HepG2 (cell line): ENCODE measurements around the gene SCRT2. TPM values are rescaled to one million over a fixed set of nuclear protein-coding genes. Genes with fewer than 3 reads are reported as not detected.

ENCODE experiments used
- HCFC1 ChIP-seq: fragments of 150-350 bp; IDR thresholded peaks from 2 replicates; pipeline ENCODE4 v1.6.1; 2014; ENCODE audit warnings: low read depth, low read length
- HNRNPL ChIP-seq: fragments of 200-400 bp; formaldehyde crosslinking; IDR thresholded peaks from 2 replicates; pipeline ENCODE4 v1.6.1; 2017; ENCODE audit warnings: mild to moderate bottlenecking, low read depth, low read length
- PITX1 ChIP-seq: sonication (generic); formaldehyde crosslinking; IDR thresholded peaks from 2 replicates; pipeline ENCODE4 v1.5.1; 2020; ENCODE audit warnings: mild to moderate bottlenecking, missing genetic modification reagents
- SMAD1 ChIP-seq: sonication (generic); formaldehyde crosslinking; IDR thresholded peaks from 2 replicates; pipeline ENCODE4 v1.4.0; 2020; ENCODE audit warnings: missing genetic modification reagents, low read depth, mild to moderate bottlenecking, borderline replicate concordance
- ZNF333 ChIP-seq: sonication (generic); formaldehyde crosslinking; IDR thresholded peaks from 2 replicates; pipeline ENCODE4 v1.4.0; 2020; ENCODE audit warnings: mild to moderate bottlenecking, missing genetic modification reagents, borderline replicate concordance
- ZNF83 ChIP-seq: sonication (generic); formaldehyde crosslinking; IDR thresholded peaks from 2 replicates; pipeline ENCODE4 v1.4.0; 2020; ENCODE audit warnings: missing genetic modification reagents, mild to moderate bottlenecking, borderline replicate concordance
- polyA plus RNA-seq, 8 experiments: library from polyadenylated mRNA; depleted of rRNA in 3 of 8; stranded (reverse) in 7 of 8; unstranded in 1 of 8; fragments of >200 nt; fragmentation: Illumina TruSeq in 4 of 8; extraction: Trizol in 4 of 8; gene quantifications; 2 replicates each; pipeline versions ENCODE4 v1.2.1 to v1.2.3, GENCODE V29; 2011 to 2016; ENCODE audit warnings: low read depth in 4 of 8, missing spikeins in 1 of 8, mixed read lengths in 1 of 8; ENCODE audit not compliant: insufficient read depth in 1 of 8
- total RNA-seq, 5 experiments: library from RNA; depleted of rRNA; stranded (reverse); fragments of >200 nt; fragmentation: Illumina TruSeq; extraction: Trizol; gene quantifications; 2 replicates each; pipeline ENCODE4 v1.2.3, GENCODE V29; 2016; ENCODE audit warnings: low read depth in 1 of 5
- TF ChIP-seq, protein P1 (sequence below): IDR thresholded peaks from 2 replicates; pipeline ENCODE4 v1.6.1; 2016; ENCODE audit warnings: missing compliant biosample characterization, missing genetic modification reagents, borderline replicate concordance
- TF ChIP-seq, protein P2 (sequence below): sonication (generic); formaldehyde crosslinking; conservative IDR thresholded peaks from 2 replicates; pipeline ENCODE4 v1.4.0; 2020; ENCODE audit warnings: missing genetic modification reagents

SCRT2 gene
- total and polyA plus RNA-seq, 2 of the 13 experiments (the other 11 are each of a cell fraction or from before 2014, with no cell fraction given): not detected

- TF ChIP-seq, protein P1, sequence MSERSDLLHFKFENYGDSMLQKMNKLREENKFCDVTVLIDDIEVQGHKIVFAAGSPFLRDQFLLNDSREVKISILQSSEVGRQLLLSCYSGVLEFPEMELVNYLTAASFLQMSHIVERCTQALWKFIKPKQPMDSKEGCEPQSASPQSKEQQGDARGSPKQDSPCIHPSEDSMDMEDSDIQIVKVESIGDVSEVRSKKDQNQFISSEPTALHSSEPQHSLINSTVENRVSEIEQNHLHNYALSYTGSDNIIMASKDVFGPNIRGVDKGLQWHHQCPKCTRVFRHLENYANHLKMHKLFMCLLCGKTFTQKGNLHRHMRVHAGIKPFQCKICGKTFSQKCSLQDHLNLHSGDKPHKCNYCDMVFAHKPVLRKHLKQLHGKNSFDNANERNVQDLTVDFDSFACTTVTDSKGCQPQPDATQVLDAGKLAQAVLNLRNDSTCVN (CRISPR knock-in tag): no peak
- TF ChIP-seq HNRNPL (no peak), HCFC1 (no peak), SMAD1 (CRISPR knock-in tag) (no peak), ZNF83 (CRISPR knock-in tag) (no peak), PITX1 (no peak), ZNF333 (CRISPR knock-in tag) (no peak)
- TF ChIP-seq, protein P2, sequence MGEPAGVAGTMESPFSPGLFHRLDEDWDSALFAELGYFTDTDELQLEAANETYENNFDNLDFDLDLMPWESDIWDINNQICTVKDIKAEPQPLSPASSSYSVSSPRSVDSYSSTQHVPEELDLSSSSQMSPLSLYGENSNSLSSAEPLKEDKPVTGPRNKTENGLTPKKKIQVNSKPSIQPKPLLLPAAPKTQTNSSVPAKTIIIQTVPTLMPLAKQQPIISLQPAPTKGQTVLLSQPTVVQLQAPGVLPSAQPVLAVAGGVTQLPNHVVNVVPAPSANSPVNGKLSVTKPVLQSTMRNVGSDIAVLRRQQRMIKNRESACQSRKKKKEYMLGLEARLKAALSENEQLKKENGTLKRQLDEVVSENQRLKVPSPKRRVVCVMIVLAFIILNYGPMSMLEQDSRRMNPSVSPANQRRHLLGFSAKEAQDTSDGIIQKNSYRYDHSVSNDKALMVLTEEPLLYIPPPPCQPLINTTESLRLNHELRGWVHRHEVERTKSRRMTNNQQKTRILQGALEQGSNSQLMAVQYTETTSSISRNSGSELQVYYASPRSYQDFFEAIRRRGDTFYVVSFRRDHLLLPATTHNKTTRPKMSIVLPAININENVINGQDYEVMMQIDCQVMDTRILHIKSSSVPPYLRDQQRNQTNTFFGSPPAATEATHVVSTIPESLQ (CRISPR knock-in tag): no peak
These were observed 12.0 kb upstream of the SCRT2 start (continued) for GRCh38 chr20:687468-688203.
